Stomach (tissue), 4 donors: ENCODE measurements around the gene LYZL4.

Source experiments
- EP300 ChIP-seq: sonication (generic); formaldehyde crosslinking; IDR thresholded peaks from one replicate; pipeline ENCODE4 v1.6.1; 2017; ENCODE audit warnings: antibody characterized with exemption
- POLR2AphosphoS5 ChIP-seq, 3 donors: sonication (generic); formaldehyde crosslinking; IDR thresholded peaks; one replicate each; pipeline ENCODE4 v1.6.1; 2016; ENCODE audit warnings: antibody characterized with exemption in 3 of 3

DNA sequence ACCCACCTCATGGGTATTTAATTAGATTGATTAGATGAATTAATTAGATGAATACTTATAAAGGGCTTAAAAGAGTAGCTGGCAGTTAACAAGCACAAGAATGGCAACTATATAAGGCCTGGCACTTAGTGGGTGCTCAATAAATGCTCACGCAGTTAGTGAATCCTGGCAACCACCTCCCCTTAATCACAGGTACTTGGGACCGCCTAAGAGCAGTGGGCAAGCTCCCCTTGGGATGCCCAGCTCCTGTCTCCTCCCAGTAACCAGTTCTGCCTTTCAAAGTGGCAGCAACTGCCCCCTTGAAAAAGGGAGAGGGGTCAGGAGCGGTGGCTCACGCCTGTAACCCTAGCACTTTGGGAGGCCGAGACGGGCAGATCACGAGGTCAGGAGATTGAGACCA lies 4.6 kb downstream of the LYZL4 start:
- TF ChIP-seq POLR2AphosphoS5 (IDR thresholded peaks at IDR 0.05) (no peak), EP300 (no peak)
